GM19043 (cell line): ENCODE measurements around the gene CFAP97D2.
"Not testable (repeated sequence)": the region's sequence is repeated elsewhere in the genome, so short reads cannot be mapped to it uniquely, and the experiment has no call there.

Experiments used
- ATAC-seq: cut with Tn5 transposase; IDR thresholded peaks from one replicate; pipeline ENCODE4 v1.9.1; 2021; ENCODE audit warnings: low read depth; ENCODE audit not compliant: unreplicated experiment

CFAP97D2 gene

GRCh38 chr13:114230117-114230516, 51.1 kb downstream of the CFAP97D2 start:
- ATAC-seq = no peak

DNA sequence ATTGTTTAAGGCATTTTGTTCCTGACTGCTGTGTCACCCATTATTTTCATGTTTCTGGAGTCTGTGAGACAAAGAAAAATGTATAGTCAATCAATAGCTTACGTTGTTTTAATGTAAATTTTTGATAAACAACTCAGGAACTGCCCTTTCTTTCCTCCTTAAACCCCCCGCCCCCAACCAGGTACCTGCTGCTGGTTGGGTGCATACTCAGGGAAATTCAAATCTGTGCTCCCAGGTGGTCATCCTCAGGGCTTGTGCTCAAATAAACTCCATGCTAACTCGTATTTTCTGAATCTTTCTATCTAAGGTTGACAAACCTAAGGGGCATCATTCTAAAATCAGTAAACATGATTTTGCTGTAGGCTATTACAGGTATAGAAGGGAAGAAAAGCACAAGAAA, 51.5 kb downstream of the CFAP97D2 start:
- no peak for ATAC-seq

DNA sequence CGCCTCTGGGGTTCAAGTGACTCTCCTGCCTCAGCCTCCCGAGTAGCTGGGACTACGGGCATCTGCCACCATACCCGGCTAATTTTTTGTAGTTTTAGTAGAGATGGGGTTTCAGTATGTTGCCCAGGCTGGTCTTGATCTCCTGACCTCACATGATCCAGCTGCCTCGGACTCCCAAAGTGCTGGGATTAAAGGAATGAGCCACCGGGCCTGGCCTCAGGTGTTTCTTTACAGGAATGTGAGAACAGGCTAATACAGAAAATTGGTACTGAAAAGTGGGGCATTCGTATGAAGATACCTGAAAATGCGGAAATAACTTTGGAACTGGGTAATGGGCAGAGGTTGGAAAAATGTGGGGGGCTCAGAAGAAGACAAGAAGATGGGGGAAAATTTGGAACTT, 52.8 kb downstream of the CFAP97D2 start:
- ATAC-seq = no peak

DNA sequence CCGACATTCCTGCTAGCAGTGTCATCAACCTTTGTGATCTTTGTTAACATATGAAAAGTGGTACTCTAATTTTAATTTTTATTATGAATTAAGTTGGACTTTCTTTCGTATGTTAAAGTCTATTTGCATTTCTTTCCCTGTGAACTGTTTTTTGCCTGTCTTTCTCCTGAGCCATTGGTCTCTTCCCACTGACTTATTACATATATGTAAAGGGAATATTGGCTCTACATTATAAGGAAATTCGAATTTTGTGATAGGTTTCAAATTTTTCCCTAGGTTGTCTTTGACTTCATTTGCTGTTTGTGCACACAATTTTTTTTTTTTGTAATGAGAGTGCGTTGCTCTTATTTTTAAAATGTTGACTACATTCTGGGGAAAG, 55.2 kb downstream of the CFAP97D2 start:
- ATAC-seq = no peak

DNA sequence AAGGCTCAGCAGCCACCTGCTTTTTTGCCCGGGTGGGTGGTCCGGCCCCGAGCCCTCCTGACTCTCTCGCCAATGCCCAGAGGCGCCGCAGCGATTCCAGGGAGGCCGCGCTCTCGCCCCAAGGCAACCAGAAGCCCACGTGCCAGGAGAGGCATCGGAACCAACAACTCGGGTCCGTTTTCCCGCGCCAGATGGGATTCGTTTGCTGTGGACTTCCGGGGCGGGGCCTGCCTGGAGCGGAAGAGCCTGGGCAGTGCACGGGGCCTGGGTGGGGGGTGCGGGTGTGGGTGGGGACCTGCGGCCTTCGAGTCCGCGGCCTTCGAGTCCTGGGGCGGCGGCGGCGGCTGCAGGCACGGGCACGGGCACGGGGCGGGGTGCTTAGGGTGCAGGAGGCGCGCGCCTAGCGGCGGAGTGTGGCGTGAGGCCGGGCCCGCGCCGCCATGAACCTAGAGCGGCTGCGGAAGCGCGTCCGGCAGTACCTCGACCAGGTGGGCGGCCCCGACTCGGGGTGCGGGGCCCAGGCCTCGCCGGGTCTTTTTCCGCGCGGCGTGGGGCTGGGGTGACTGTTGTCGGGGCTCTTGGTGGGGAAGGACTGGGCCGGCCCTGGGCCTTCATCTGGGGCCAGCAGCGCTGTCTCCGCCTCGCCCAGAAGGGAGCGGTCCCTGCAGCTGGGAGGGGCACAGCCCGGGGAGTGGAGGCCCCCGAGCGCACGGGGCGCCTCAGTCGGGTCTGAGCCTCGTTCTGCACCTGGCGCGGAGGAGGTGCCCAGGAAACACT, 55.8 kb downstream of the CFAP97D2 start, which contains the start of gene CDC16:
Gene CDC16 (plus strand): TSS at position 253 of the 777 bp plus-strand sequence. CDS start 188 bp downstream, at position 441.
- ATAC-seq = peak; percentile 82

- ATAC-seq = no peak
Observed at GRCh38 chr13:114235697-114236096, 56.6 kb downstream of the CFAP97D2 start.

- ATAC-seq = no peak
Observed at GRCh38 chr13:114236227-114236626, 57.2 kb downstream of the CFAP97D2 start.

GRCh38 chr13:114237415-114238112, 58.5 kb downstream of the CFAP97D2 start:
- no peak for ATAC-seq

DNA sequence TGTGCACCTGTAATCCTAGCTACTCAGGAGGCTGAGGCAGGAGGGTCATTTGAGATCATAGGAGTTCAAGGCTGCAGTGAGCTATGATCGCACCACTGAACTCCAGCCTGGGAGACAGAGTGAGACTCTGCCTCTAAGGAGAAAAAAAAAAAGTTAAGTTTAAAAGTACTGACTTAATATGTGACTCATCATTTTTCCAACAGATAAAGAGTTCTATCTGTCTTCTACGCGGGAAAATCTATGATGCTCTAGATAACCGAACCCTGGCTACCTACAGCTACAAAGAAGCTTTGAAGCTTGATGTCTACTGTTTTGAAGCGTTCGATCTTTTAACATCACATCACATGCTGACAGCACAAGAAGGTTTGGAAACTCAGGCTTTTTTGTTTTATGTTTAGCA, 62.9 kb downstream of the CFAP97D2 start:
- ATAC-seq = no peak

DNA sequence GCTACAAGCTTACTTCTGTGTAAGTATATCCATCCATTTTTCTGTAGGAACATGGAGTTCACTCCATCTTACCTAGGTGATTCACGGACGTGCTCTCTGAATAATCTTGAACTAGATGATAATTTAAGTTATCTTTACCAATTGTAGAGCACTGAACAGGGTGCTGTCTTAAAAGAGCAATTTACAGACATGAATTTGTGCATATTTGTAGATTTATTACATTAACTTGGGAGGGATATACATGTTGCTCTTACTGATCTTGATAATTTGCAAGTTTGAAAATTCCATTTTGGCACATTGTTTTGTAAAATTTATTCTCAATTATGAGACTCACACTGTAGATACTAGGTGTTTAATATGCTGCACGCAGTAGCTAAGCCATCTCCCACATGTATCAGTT, 64.9 kb downstream of the CFAP97D2 start:
- no peak for ATAC-seq

DNA sequence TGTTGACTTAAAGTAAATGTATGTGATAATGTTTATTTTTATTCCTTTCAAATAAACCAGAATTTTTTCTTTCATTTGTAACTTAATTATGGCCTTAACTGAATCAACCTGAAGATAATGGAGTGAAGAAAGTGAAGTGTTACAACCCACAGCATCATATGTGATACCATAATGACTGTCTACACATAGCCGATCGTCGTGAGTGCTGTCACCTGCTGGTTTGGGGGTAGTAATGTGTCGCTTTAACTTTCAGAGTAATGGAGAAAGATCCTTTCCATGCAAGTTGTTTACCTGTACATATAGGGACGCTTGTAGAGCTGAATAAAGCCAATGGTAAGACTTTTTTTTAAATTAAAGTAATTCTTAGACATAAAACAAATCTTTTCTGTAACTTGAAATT, 65.6 kb downstream of the CFAP97D2 start:
- ATAC-seq = no peak

- ATAC-seq = no peak
Observed at GRCh38 chr13:114248011-114248410, 69.0 kb downstream of the CFAP97D2 start.

DNA sequence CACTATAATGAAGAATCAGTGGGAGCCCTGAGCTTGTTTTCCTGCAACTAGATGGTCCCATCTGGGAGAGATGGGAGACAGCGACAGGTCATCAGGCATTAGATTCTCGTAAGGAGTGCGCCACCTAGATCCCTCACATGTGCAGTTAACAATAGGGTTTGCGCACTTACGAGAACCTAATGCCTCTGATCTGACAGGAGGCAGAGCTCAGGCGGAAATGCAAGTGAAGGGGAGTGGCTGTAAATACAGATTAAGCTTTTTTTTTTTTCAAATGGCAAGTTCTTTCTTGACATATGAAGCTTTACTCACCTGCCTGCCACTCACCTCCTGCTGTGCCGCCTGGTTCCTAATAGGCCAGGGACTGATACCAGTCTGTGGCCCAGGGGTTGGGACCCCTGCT, 70.0 kb downstream of the CFAP97D2 start:
- no peak for ATAC-seq

DNA sequence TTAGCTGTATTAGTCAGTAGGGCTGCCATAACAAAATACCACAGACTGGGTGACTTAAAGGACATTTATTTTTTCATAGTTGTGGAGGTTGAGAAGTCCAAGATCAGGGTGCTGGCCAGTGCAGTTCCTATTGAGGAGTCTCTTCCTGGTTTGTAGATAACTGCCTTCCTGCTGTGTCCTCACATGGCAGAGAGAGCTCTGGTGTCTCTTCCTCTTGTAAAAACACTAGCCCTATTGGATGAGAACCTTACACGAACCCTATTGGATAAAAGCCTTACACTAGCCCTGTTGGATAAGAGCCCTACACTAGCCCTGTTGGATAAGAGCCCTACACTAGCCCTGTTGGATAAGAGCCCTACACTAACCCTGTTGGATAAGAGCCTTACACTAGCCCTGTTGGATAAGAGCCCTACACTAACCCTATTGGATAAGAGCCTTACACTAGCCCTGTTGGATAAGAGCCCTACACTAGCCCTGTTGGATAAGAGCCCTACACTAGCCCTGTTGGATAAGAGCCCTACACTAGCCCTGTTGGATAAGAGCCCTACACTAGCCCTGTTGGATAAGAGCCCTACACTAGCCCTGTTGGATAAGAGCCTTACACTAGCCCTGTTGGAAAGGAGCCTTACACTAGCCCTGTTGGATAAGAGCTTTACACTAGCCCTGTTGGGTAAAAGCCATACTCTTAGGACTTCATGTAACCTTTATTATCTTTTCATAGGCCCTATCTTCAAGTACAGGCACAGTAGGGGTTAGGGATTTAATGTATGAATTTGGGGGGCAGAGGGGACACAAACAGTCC, 72.8 kb downstream of the CFAP97D2 start:
- ATAC-seq = not testable (repeated sequence)

- ATAC-seq = no peak
Observed at GRCh38 chr13:114256547-114256946, 77.5 kb downstream of the CFAP97D2 start.

DNA sequence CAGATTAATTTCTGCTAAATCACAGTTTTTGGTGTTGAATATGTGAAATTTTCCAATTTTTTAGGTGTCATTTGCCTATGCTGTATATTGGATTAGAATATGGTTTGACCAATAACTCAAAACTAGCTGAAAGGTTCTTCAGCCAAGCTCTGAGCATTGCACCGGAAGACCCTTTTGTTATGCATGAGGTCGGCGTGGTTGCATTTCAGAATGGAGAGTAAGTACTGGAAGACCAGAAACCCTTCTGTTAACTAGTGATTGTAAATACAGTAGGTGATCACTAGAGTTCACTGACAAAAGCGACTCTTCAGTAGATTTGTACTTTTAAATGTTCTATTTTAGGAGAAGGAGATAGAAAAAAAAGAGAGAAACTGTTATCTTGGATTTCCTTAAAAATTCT, 78.0 kb downstream of the CFAP97D2 start:
- no peak for ATAC-seq

GRCh38 chr13:114258589-114258988, 79.5 kb downstream of the CFAP97D2 start:
- no peak for ATAC-seq

DNA sequence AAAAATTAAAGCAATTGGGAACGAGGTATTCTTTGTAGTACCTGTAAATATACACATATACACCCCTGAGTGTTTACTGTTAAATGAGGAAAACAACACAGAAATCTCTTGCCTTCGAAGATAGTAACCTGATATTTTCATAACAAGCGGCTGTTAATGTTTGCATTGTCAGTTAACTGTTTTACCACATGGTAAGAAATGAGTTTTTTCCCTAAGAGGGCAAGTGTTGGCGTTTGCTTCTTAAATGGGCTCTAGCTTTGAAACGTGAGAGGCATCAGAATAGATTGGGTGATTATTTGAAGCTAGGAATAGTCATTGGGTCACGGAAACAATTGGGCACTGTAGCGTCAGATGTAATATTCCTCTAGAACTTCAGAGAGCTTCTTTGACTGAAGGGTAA, 80.3 kb downstream of the CFAP97D2 start:
- no peak for ATAC-seq

GRCh38 chr13:114259974-114260373, 80.9 kb downstream of the CFAP97D2 start:
- ATAC-seq = no peak

DNA sequence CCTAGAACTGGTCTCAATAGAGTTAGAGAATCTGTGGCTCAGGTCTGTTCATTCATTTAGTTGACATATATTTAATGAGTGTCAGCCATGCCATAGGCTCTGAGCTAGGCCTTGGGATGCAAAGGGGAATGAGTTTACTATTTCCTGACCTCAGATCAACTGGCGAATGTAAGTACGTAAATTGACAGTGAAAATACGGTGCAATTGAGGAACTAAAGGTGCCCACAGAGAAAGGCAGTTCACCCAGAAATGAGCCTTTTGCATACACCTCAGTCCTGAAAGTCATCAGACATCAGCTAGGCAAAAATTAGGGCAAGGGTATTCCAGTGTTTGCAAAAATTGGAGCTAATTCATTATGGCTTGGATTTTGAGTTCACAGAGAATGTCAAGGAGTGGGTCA, 81.8 kb downstream of the CFAP97D2 start:
- ATAC-seq = no peak

DNA sequence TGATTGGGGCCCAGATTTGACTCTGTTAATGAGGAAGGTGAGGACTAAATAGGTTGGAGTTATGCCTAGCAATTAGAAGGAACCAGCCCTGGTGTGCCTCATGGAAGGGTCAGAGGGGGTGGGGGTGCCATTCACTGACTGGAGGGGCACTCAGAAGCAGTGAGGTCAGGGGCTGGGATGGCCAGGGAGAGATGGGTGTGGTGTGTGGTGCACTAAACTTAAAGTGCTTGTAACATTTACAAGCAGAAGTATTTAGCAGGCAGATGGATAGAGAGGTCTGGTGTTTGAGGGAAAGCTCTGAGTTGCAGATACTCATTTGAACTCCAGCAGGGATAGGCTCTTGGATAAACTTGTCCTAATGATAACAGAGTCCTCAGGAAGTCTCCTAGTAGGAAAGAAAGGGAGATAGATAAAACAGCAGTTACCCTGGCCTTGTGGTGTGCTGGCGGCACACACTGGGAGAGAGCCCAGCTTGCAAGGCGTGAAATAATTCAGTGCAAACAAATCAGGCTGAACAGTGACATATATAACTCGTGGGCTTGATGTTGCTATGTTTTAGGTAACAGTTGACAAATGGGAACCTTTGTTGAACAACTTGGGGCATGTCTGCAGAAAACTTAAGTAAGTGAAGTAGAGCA, 82.4 kb downstream of the CFAP97D2 start:
- ATAC-seq = no peak
